Upper lobe of left lung (tissue), 6 donors: Measurements from ENCODE around the gene SERPINA7. TPM values are rescaled to one million over a fixed set of nuclear protein-coding genes. Genes with fewer than 3 reads are reported as not detected.

Experiments
- ATAC-seq, 2 donors: fragments of 200-7000 bp; cut with Tn5 transposase; one replicate each; pipeline ENCODE4 v1.9.1; 2022; ENCODE audit warnings: mild to moderate bottlenecking in 2 of 2, moderate library complexity in 2 of 2; ENCODE audit not compliant: low FRiP score in 2 of 2
- DNase-seq, 2 donors: peaks; one replicate each; pipeline ENCODE4 v3.0.0-alpha.2; 2019 to 2020
- H3K27ac ChIP-seq, 4 donors: fragments of 200-600 bp; sonication (generic); one replicate each; pipeline ENCODE4 v1.5.1; 2016 to 2019
- H3K27me3 ChIP-seq, 4 donors: fragments of 200-600 bp; sonication (generic); one replicate each; pipeline ENCODE4 v1.5.1; 2017 to 2019
- H3K36me3 ChIP-seq, 4 donors: fragments of 200-600 bp; sonication (generic); one replicate each; pipeline ENCODE4 v1.5.1; 2016 to 2019
- H3K4me1 ChIP-seq, 4 donors: fragments of 200-600 bp; sonication (generic); one replicate each; pipeline ENCODE4 v1.5.1; 2018 to 2019
- H3K4me3 ChIP-seq, 4 donors: fragments of 200-600 bp; sonication (generic); one replicate each; pipeline ENCODE4 v1.5.1; 2017 to 2019; ENCODE audit warnings: mild to moderate bottlenecking in 2 of 4, moderate library complexity in 1 of 4
- H3K9me3 ChIP-seq, 4 donors: fragments of 200-600 bp; sonication (generic); one replicate each; pipeline ENCODE4 v1.5.1; 2018 to 2019
- EP300 ChIP-seq, 4 donors: sonication (generic); formaldehyde crosslinking; IDR thresholded peaks; one replicate each; pipeline ENCODE4 v1.5.1; 2017; ENCODE audit warnings: antibody characterized with exemption in 4 of 4, control low read depth in 2 of 4
- POLR2A ChIP-seq, 4 donors: fragments of 450-650 bp; IDR thresholded peaks; one replicate each; pipeline ENCODE4 v1.5.1; 2016 to 2017; ENCODE audit warnings: antibody characterized with exemption in 4 of 4, mild to moderate bottlenecking in 2 of 4
- POLR2AphosphoS5 ChIP-seq, 2 donors: sonication (generic); formaldehyde crosslinking; IDR thresholded peaks; one replicate each; pipeline ENCODE4 v1.5.1; 2017; ENCODE audit warnings: antibody characterized with exemption in 2 of 2
- WGBS, 2 donors: methylation state at CpG; one replicate each; pipeline ENCODE4 v1.1.5; 2017 to 2018; 5-methylcytosine and 5-hydroxymethylcytosine counted together
- total RNA-seq, 6 donors: library from RNA; depleted of rRNA in 4 of 6; stranded (reverse); fragments of >200 nt in 4 of 6; gene quantifications; one replicate each; pipeline versions ENCODE4 v1.1.0 to v1.2.1, GENCODE V29; 2016 to 2021
- TF ChIP-seq, protein P1 (sequence below), 6 experiments: fragments of 450-650 bp in 4 of 6; fragments of 200-600 bp in 2 of 6; sonication (generic) in 2 of 6; IDR thresholded peaks; one replicate each; pipeline ENCODE4 v1.5.1; 2016 to 2019; ENCODE audit warnings: antibody characterized with exemption in 6 of 6
- donor health status: DM: no; HTN: no; CAD: no; lungs with moderate emphysema.
- donor health status: DM: no; HTN: yes; CAD: no; lungs with severe emphysema.

The SERPINA7 gene
- under 1 TPM in 1 of 6 donors, not detected in 5; 0.14 TPM for total RNA-seq

GRCh38 chrX:106038625-106039024 is at the start of gene SERPINA7:
SERPINA7 (minus strand) TSS chrX:106038727; CDS start chrX:106037058, 1,669 bp downstream.
- no peak within 1 kb of the TSS for H3K4me3 ChIP-seq
- no peak for TF ChIP-seq EP300 (IDR thresholded peaks at IDR 0.05)
- TF ChIP-seq POLR2AphosphoS5 (IDR thresholded peaks at IDR 0.05): no peak
- no peak for TF ChIP-seq POLR2A (IDR thresholded peaks at IDR 0.05)
- TF ChIP-seq, protein P1, sequence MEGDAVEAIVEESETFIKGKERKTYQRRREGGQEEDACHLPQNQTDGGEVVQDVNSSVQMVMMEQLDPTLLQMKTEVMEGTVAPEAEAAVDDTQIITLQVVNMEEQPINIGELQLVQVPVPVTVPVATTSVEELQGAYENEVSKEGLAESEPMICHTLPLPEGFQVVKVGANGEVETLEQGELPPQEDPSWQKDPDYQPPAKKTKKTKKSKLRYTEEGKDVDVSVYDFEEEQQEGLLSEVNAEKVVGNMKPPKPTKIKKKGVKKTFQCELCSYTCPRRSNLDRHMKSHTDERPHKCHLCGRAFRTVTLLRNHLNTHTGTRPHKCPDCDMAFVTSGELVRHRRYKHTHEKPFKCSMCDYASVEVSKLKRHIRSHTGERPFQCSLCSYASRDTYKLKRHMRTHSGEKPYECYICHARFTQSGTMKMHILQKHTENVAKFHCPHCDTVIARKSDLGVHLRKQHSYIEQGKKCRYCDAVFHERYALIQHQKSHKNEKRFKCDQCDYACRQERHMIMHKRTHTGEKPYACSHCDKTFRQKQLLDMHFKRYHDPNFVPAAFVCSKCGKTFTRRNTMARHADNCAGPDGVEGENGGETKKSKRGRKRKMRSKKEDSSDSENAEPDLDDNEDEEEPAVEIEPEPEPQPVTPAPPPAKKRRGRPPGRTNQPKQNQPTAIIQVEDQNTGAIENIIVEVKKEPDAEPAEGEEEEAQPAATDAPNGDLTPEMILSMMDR (IDR thresholded peaks at IDR 0.05): no peak
- no peaks in the 10 kb centered on the region for H3K27me3 ChIP-seq
- H3K9me3 ChIP-seq: no peaks in the 10 kb centered on the region
- H3K4me1 ChIP-seq: no peaks in the 10 kb centered on the region
- H3K27ac ChIP-seq: no peak within 1 kb of the TSS
- ATAC-seq (no peak), DNase-seq (no peak)
- H3K36me3 ChIP-seq: no peaks in the 10 kb centered on the region

- 86% methylated on average over 3 of the region's 3 CpGs for WGBS, 2 donors
- no peaks in the 10 kb centered on the region for H3K36me3 ChIP-seq
- DNase-seq: no peak
- no peak overlapping the region for H3K4me3 ChIP-seq
- no peaks in the 10 kb centered on the region for H3K4me1 ChIP-seq
- TF ChIP-seq POLR2A (IDR thresholded peaks at IDR 0.05): no peak
- TF ChIP-seq EP300 (IDR thresholded peaks at IDR 0.05): no peak
- no peaks in the 10 kb centered on the region for H3K27me3 ChIP-seq
- no peak overlapping the region for H3K27ac ChIP-seq
- ATAC-seq: no peak
- H3K9me3 ChIP-seq: no peaks in the 10 kb centered on the region
These were observed 30.5 kb upstream of the SERPINA7 start for GRCh38 chrX:106069048-106069447.

DNA sequence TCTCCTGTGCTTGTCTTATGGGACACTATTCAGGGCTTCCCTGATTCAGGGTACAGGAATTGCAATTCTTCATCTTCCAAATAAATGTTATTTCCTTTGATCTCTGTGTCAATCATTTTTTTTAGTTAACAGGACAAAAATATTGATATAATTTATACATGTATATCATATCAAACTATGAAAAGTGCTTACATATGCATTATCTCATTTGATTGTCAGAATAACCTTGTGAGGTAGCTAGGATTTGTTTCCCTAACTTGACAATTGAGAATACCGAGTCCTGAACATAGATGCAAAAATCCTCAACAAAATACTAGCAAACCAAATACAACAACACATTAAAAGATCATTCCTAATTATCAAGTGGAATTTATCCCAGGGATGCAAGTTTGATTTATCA is 11.5 kb upstream of the SERPINA7 start:
- no peak overlapping the region for H3K27ac ChIP-seq
- no peak for TF ChIP-seq POLR2AphosphoS5 (IDR thresholded peaks at IDR 0.05)
- TF ChIP-seq EP300 (IDR thresholded peaks at IDR 0.05): no peak
- no peak for TF ChIP-seq POLR2A (IDR thresholded peaks at IDR 0.05)
- TF ChIP-seq, protein P1 (IDR thresholded peaks at IDR 0.05): no peak
- 79 to 88% methylated on average over 1 of the region's 1 CpG for WGBS, 2 donors
- DNase-seq: no peak
- no peak for ATAC-seq
- H3K36me3 ChIP-seq: no peaks in the 10 kb centered on the region
- H3K4me3 ChIP-seq: no peak overlapping the region
- H3K4me1 ChIP-seq: no peaks in the 10 kb centered on the region
- no peaks in the 10 kb centered on the region for H3K27me3 ChIP-seq
- H3K9me3 ChIP-seq: no peaks in the 10 kb centered on the region

DNA sequence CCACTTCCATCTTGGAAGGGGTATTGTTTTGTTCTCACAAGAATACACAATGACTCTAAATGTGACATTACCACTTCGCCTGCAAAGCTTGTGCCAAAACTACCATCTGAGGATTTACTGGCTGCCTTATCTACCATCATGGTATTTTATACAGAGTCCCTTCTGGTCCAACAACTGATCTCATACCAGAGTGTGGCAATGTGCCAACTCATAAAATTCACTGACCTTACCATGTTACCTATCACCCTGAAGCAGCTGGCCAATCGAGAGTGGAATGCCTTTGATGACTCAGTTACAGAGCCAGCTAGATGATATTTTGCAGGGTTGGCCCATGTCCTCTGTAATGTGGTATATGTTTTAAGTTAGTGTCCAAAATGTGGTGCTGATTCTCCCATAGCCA is 3.8 kb upstream of the SERPINA7 start:
- no peaks in the 10 kb centered on the region for H3K4me1 ChIP-seq
- no peak for TF ChIP-seq POLR2AphosphoS5 (IDR thresholded peaks at IDR 0.05)
- TF ChIP-seq, protein P1 (IDR thresholded peaks at IDR 0.05): no peak
- no peak for TF ChIP-seq POLR2A (IDR thresholded peaks at IDR 0.05)
- TF ChIP-seq EP300 (IDR thresholded peaks at IDR 0.05): no peak
- ATAC-seq (no peak), DNase-seq (no peak)
- H3K36me3 ChIP-seq: no peaks in the 10 kb centered on the region
- no peaks in the 10 kb centered on the region for H3K9me3 ChIP-seq
- no peak overlapping the region for H3K27ac ChIP-seq
- no peaks in the 10 kb centered on the region for H3K27me3 ChIP-seq
- H3K4me3 ChIP-seq: no peak overlapping the region
- 50 to 69% methylated on average over 1 to 2 of the region's 2 CpGs for WGBS, 2 donors

DNA sequence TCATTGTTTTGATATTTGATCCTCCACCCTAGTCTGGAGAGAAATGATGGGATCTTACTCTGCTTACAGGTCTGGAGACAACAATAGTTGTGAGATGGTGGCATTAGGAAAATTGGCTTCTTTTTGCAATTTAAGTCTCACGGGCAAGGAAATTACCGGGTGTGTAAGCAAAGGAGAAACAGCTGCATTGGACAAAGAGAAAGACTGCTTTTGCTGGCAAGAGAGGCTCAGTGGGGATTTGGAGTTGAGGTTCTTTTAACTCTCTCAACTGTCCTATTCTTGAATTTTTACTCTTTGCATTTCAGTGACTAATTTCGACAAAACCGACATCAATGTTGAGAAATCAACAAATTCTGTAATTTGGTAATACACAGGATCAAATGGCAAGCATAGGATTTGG is 2.3 kb upstream of the SERPINA7 start:
- 76 to 83% methylated on average over 4 of the region's 4 CpGs for WGBS, 2 donors
- H3K4me3 ChIP-seq: no peak overlapping the region
- DNase-seq (no peak), ATAC-seq (no peak)
- H3K27ac ChIP-seq: no peak overlapping the region
- no peaks in the 10 kb centered on the region for H3K27me3 ChIP-seq
- no peaks in the 10 kb centered on the region for H3K9me3 ChIP-seq
- no peaks in the 10 kb centered on the region for H3K4me1 ChIP-seq
- TF ChIP-seq POLR2A (IDR thresholded peaks at IDR 0.05): no peak
- TF ChIP-seq, protein P1 (IDR thresholded peaks at IDR 0.05): no peak
- no peak for TF ChIP-seq EP300 (IDR thresholded peaks at IDR 0.05)
- no peaks in the 10 kb centered on the region for H3K36me3 ChIP-seq
